22Rv1 (cell line): ENCODE measurements around the gene OR52H1.
"Not testable (repeated sequence)": the region's sequence is repeated elsewhere in the genome, so short reads cannot be mapped to it uniquely, and the experiment has no call there.

Experiments used
- CTCF ChIP-seq: fragments of 450-650 bp; IDR thresholded peaks from 2 replicates; pipeline ENCODE4 v1.5.1; 2017; ENCODE audit warnings: mild to moderate bottlenecking
- ZFX ChIP-seq: fragments of 450-650 bp; IDR thresholded peaks from 2 replicates; pipeline ENCODE4 v1.6.1; 2017; ENCODE audit warnings: antibody characterized with exemption, borderline replicate concordance

- not testable (repeated sequence) for TF ChIP-seq CTCF, ZFX
Observed at GRCh38 chr11:5584458-5584857, 36.1 kb upstream of the OR52H1 start.
